Astrocyte (in vitro differentiated cells and primary cell): ENCODE measurements around the gene TMEM114.

Source experiments
- CTCF ChIP-seq: IDR thresholded peaks from 2 replicates; pipeline ENCODE4 v1.5.1; 2011; ENCODE audit warnings: low read depth, mild to moderate bottlenecking, inconsistent platforms, low read length, moderate library complexity; ENCODE audit not compliant: insufficient read depth
- EZH2 ChIP-seq: IDR thresholded peaks from 2 replicates; pipeline ENCODE4 v1.6.1; 2012; ENCODE audit warnings: mild to moderate bottlenecking, low read length, inconsistent platforms; ENCODE audit not compliant: insufficient read depth

DNA sequence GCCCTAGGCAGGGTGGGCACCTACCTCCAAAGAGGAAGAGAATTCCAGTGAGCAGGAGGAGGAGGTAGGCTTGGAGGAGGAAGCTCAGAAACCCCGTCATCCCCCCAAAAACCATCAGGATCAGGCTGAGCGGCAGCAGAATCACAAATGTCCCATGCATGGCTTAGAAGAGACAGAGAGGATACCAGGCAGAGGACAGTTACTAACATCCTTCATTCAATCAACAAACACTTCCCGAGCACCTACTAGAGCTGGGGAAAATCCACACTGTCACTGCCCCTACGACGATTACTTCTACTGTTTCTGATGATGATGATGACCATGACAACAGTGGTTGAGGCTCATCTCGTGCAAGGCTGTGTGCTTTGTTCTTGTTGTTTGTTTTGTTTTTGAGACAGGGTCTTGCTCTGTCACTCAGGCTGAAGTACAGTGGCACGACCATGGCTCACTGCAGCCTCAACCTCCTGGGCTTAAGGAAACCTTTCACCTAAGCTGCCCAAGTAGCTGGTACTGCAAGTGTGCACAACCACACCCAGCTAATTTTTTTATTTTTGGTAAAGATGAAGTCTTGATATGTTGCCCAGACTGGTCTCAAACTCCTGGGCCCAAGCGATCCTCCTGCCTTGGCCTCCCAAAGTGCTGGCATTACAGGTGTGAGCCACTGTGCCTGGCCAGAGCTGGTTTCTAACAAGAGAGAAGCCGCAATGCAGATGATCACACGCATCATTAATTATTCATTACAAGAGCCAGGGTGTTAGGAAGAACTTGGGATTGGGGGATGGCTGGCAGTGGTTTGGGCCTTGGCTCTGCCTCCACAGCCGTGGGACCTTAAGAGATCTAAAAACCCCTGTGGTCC, 18.0 kb downstream of the TMEM114 start:
- TF ChIP-seq EZH2, result no peak
- no peak for TF ChIP-seq CTCF
